Astrocyte (in vitro differentiated cells and primary cell): ENCODE results near the gene CDH18. TPM values are rescaled to one million over a fixed set of nuclear protein-coding genes. Genes with fewer than 3 reads are reported as not detected.

Experiments
- DNase-seq: peaks from one replicate; pipeline ENCODE4 v3.0.0-alpha.2; 2010; ENCODE audit warnings: low read depth
- FAIRE-seq: peaks from 2 replicates; lab custom pipeline; 2011; peaks lifted over from hg19 to GRCh38; lab: Jason Lieb, UNC
- H2AFZ ChIP-seq: 2 replicates; pipeline ENCODE4 v1.6.0; 2012; ENCODE audit warnings: low read depth, low read length, inconsistent platforms
- H3K27ac ChIP-seq: 2 replicates; pipeline ENCODE4 v1.5.1; 2011; ENCODE audit warnings: low read depth, low read length, inconsistent platforms
- H3K27me3 ChIP-seq: 2 replicates; pipeline ENCODE4 v1.6.0; 2011; ENCODE audit warnings: low read length, inconsistent platforms; ENCODE audit not compliant: insufficient read depth
- H3K36me3 ChIP-seq: 2 replicates; pipeline ENCODE4 v1.5.1; 2011; ENCODE audit warnings: low read length, inconsistent platforms; ENCODE audit not compliant: insufficient read depth
- H3K4me1 ChIP-seq: 2 replicates; pipeline ENCODE4 v1.5.1; 2011; ENCODE audit warnings: low read length, inconsistent platforms; ENCODE audit not compliant: insufficient read depth
- H3K4me2 ChIP-seq: 2 replicates; pipeline ENCODE4 v1.6.0; 2012; ENCODE audit warnings: low read length, inconsistent platforms
- H3K4me3 ChIP-seq: 2 replicates; pipeline ENCODE4 v1.5.1; 2011; ENCODE audit warnings: low read depth, mild to moderate bottlenecking, low read length, inconsistent platforms; ENCODE audit not compliant: insufficient read depth
- H3K79me2 ChIP-seq: 2 replicates; pipeline ENCODE4 v1.6.0; 2012; ENCODE audit warnings: mild to moderate bottlenecking, low read length, inconsistent platforms; ENCODE audit not compliant: insufficient read depth
- H3K9ac ChIP-seq: 2 replicates; pipeline ENCODE4 v1.6.0; 2012; ENCODE audit warnings: mild to moderate bottlenecking, low read length, inconsistent platforms
- H3K9me3 ChIP-seq: 2 replicates; pipeline ENCODE4 v1.5.1; 2012; ENCODE audit warnings: low read depth, mild to moderate bottlenecking, low read length, inconsistent platforms; ENCODE audit not compliant: insufficient read depth
- H4K20me1 ChIP-seq: 2 replicates; pipeline ENCODE4 v1.6.0; 2012; ENCODE audit warnings: low read length, inconsistent platforms; ENCODE audit not compliant: insufficient read depth
- H3K27ac Mint-ChIP-seq: one replicate; pipeline ENCODE4 v1.8.0; 2021; ENCODE audit warnings: mild to moderate bottlenecking, mixed read lengths; ENCODE audit not compliant: unreplicated experiment
- H3K27me3 Mint-ChIP-seq: one replicate; pipeline ENCODE4 v1.8.0; 2021; ENCODE audit warnings: low read depth, mixed read lengths; ENCODE audit not compliant: unreplicated experiment
- H3K36me3 Mint-ChIP-seq: one replicate; pipeline ENCODE4 v1.8.0; 2021; ENCODE audit warnings: low read depth, mixed read lengths; ENCODE audit not compliant: unreplicated experiment
- H3K4me1 Mint-ChIP-seq: one replicate; pipeline ENCODE4 v1.8.0; 2021; ENCODE audit warnings: low read depth, mixed read lengths; ENCODE audit not compliant: unreplicated experiment
- H3K4me3 Mint-ChIP-seq: one replicate; pipeline ENCODE4 v1.8.0; 2021; ENCODE audit warnings: mild to moderate bottlenecking, moderate library complexity, mixed read lengths; ENCODE audit not compliant: unreplicated experiment
- H3K9me3 Mint-ChIP-seq: one replicate; pipeline ENCODE4 v1.8.0; 2021; ENCODE audit warnings: mild to moderate bottlenecking, mixed read lengths; ENCODE audit not compliant: unreplicated experiment
- CTCF ChIP-seq: IDR thresholded peaks from 2 replicates; pipeline ENCODE4 v1.5.1; 2011; ENCODE audit warnings: low read depth, mild to moderate bottlenecking, inconsistent platforms, low read length, moderate library complexity; ENCODE audit not compliant: insufficient read depth
- EZH2 ChIP-seq: IDR thresholded peaks from 2 replicates; pipeline ENCODE4 v1.6.1; 2012; ENCODE audit warnings: mild to moderate bottlenecking, low read length, inconsistent platforms; ENCODE audit not compliant: insufficient read depth
- total RNA-seq: library from RNA; stranded (reverse); gene quantifications from 2 replicates; pipeline ENCODE4 v1.2.1, GENCODE V29; 2021

The CDH18 gene
- total RNA-seq, 1 donor from 2014 or later: not detected

DNA sequence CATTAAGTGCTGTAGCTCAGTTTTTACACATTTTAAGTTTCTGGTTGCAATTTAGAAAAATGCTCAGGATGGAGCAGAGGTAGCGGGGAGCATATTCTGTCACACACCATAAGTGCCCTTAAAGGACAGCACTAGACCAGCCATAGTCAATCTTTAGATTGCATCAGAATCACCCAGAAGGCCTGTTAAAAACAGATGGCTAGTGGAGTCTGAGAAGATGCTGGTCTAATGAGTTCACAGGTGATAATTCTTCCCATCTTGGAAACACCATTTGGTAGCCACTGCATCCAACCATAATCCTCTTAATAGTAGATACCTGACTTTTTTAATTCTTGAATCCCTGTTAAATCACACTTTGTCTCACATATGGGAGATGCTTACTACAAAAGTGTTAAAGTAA, 113.2 kb downstream of the CDH18 start:
- H3K9ac ChIP-seq: no peak overlapping the region
- no peaks in the 10 kb centered on the region for H3K9me3 Mint-ChIP-seq
- no peaks in the 10 kb centered on the region for H3K9me3 ChIP-seq
- H3K27ac Mint-ChIP-seq: no peak overlapping the region
- H4K20me1 ChIP-seq: no peaks in the 10 kb centered on the region
- no peaks in the 10 kb centered on the region for H3K4me1 Mint-ChIP-seq
- no peaks in the 10 kb centered on the region for H3K27me3 ChIP-seq
- no peak overlapping the region for H3K4me2 ChIP-seq
- H3K4me1 ChIP-seq: no peaks in the 10 kb centered on the region
- H2AFZ ChIP-seq: no peak overlapping the region
- no peaks in the 10 kb centered on the region for H3K79me2 ChIP-seq
- H3K36me3 ChIP-seq: no peaks in the 10 kb centered on the region
- no peak for FAIRE-seq
- H3K36me3 Mint-ChIP-seq: no peaks in the 10 kb centered on the region
- no peak for DNase-seq
- no peaks in the 10 kb centered on the region for H3K27me3 Mint-ChIP-seq
- no peak for TF ChIP-seq CTCF
- TF ChIP-seq EZH2: no peak
- no peak overlapping the region for H3K4me3 ChIP-seq
- no peak overlapping the region for H3K4me3 Mint-ChIP-seq
- no peak overlapping the region for H3K27ac ChIP-seq

DNA sequence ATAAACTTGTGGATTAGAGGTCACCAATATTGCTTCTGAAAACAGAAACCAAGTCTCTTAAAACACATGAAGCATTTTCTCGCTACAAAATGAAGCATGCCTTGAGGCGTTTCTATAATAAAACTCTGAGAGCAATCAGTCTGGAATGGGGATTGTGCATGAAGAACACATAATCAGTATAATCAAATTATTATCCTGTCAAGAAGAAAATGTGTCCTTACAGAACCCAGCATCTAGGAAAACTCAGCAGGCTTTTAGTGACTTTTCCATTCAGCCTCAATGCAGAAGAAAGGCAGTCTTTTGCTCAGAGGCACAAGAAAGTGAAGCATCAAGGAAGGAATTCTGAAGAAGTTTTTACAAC, 121.9 kb downstream of the CDH18 start:
- no peaks in the 10 kb centered on the region for H3K36me3 Mint-ChIP-seq
- H3K4me1 ChIP-seq: no peaks in the 10 kb centered on the region
- TF ChIP-seq EZH2 (no peak), CTCF (no peak)
- no peak overlapping the region for H3K4me3 ChIP-seq
- H3K9me3 ChIP-seq: no peaks in the 10 kb centered on the region
- H3K4me2 ChIP-seq: no peak overlapping the region
- no peak overlapping the region for H3K4me3 Mint-ChIP-seq
- no peaks in the 10 kb centered on the region for H3K27me3 ChIP-seq
- H3K36me3 ChIP-seq: no peaks in the 10 kb centered on the region
- H2AFZ ChIP-seq: no peak overlapping the region
- H3K79me2 ChIP-seq: no peaks in the 10 kb centered on the region
- DNase-seq (no peak), FAIRE-seq (no peak)
- no peak overlapping the region for H3K27ac Mint-ChIP-seq
- H3K9me3 Mint-ChIP-seq: no peaks in the 10 kb centered on the region
- no peaks in the 10 kb centered on the region for H3K4me1 Mint-ChIP-seq
- no peak overlapping the region for H3K9ac ChIP-seq
- H3K27me3 Mint-ChIP-seq: no peaks in the 10 kb centered on the region
- H3K27ac ChIP-seq: no peak overlapping the region
- no peaks in the 10 kb centered on the region for H4K20me1 ChIP-seq

GRCh38 chr5:19865336-19866089, 122.5 kb downstream of the CDH18 start:
- no peaks in the 10 kb centered on the region for H3K27me3 ChIP-seq
- no peak overlapping the region for H3K4me3 Mint-ChIP-seq
- no peak overlapping the region for H2AFZ ChIP-seq
- no peak overlapping the region for H3K4me3 ChIP-seq
- TF ChIP-seq EZH2: no peak
- TF ChIP-seq CTCF: no peak
- no peaks in the 10 kb centered on the region for H3K4me1 ChIP-seq
- no peaks in the 10 kb centered on the region for H3K36me3 ChIP-seq
- FAIRE-seq (no peak), DNase-seq (no peak)
- H3K36me3 Mint-ChIP-seq: no peaks in the 10 kb centered on the region
- no peak overlapping the region for H3K4me2 ChIP-seq
- no peak overlapping the region for H3K27ac Mint-ChIP-seq
- no peaks in the 10 kb centered on the region for H3K9me3 ChIP-seq
- no peak overlapping the region for H3K9ac ChIP-seq
- no peaks in the 10 kb centered on the region for H3K9me3 Mint-ChIP-seq
- no peaks in the 10 kb centered on the region for H3K79me2 ChIP-seq
- no peaks in the 10 kb centered on the region for H3K27me3 Mint-ChIP-seq
- no peaks in the 10 kb centered on the region for H4K20me1 ChIP-seq
- no peak overlapping the region for H3K27ac ChIP-seq
- no peaks in the 10 kb centered on the region for H3K4me1 Mint-ChIP-seq
